ENCODE results near the gene SAT2. TPM values are rescaled to one million over a fixed set of nuclear protein-coding genes. Genes with fewer than 3 reads are reported as not detected.
A peak's percentile ranks its signal among the peaks of the same experiment; 100 is the strongest.

Gene SAT2
- total RNA-seq, 1 experiment from 2014 or later = 33.0 TPM

GRCh38 chr17:7613769-7614424 lies 13.7 kb downstream of the SAT2 start:
- H3K9me3 Mint-ChIP-seq (ENCODE audit: unreplicated experiment) = no peaks in the 10 kb centered on the region
- Histone ChIP-seq H3K27me3 (replicated peaks; ENCODE audit: control insufficient read depth, insufficient read depth, low read length) (no peaks in the 10 kb centered on the region), H3K4me1 (no peaks in the 10 kb centered on the region), H3K4me3 (ENCODE audit: low read depth, low read length) (peak overlapping the region; percentile 57), H3K36me3 (ENCODE audit: control insufficient read depth, insufficient read depth, low read length) (no peaks in the 10 kb centered on the region), H3K9me3 (no peaks in the 10 kb centered on the region)
- H3K4me3 Mint-ChIP-seq (ENCODE audit: unreplicated experiment) = peak overlapping the region; percentile 98
- peaks cover 20% of the 10 kb centered on the region for H3K4me1 Mint-ChIP-seq (ENCODE audit: low read depth, unreplicated experiment)
- TF ChIP-seq CTCF (IDR thresholded peaks at IDR 0.05; ENCODE audit: insufficient read depth in 1 of 2, low read depth in 1 of 2, low read length in 1 of 2, severe bottlenecking in 1 of 2, unreplicated experiment in 1 of 2) = no peak
- no peaks in the 10 kb centered on the region for H3K27me3 Mint-ChIP-seq (ENCODE audit: insufficient read depth, unreplicated experiment)
- ChIA-PET POLR2A (interaction anchor here (0.7 to 2.3 kb wide), 3 partner anchors 30 to 74 kb away, joined by 3 to 17 read pairs (median 11); partner anchors contain the start of genes MPDU1, TP53 and WRAP53), CTCF (interaction anchor here (0.7 to 2.3 kb wide), 4 partner anchors 11 to 43 kb away, joined by 4 to 9 read pairs (median 4); partner anchors contain the start of gene SAT2)
- intact Hi-C loops (cut with micrococcal nuclease; ENCODE audit: unreplicated experiment) = loop anchor here (2.0 kb wide), 1 partner anchor 41 kb away; no protein-coding TSS in a partner anchor
- BruUV-seq (replicated peaks) = TSS peak; percentile 34
- peak overlapping the region; percentile 94 for H3K27ac Mint-ChIP-seq (ENCODE audit: unreplicated experiment)
- no peak for DNase-seq
- H3K36me3 Mint-ChIP-seq (ENCODE audit: insufficient read depth, unreplicated experiment) = peaks cover 25% of the 10 kb centered on the region

- H3K27me3 Mint-ChIP-seq (ENCODE audit: insufficient read depth, unreplicated experiment) = no peaks in the 10 kb centered on the region
- Histone ChIP-seq H3K9me3 (no peaks in the 10 kb centered on the region), H3K4me3 (ENCODE audit: low read depth, low read length) (no peak overlapping the region), H3K27me3 (replicated peaks; ENCODE audit: control insufficient read depth, insufficient read depth, low read length) (no peaks in the 10 kb centered on the region), H3K36me3 (ENCODE audit: control insufficient read depth, insufficient read depth, low read length) (no peaks in the 10 kb centered on the region), H3K4me1 (no peaks in the 10 kb centered on the region)
- intact Hi-C loops (cut with micrococcal nuclease; ENCODE audit: unreplicated experiment) = no loop called here
- H3K36me3 Mint-ChIP-seq (ENCODE audit: insufficient read depth, unreplicated experiment) = peaks cover 31% of the 10 kb centered on the region
- H3K4me1 Mint-ChIP-seq (ENCODE audit: low read depth, unreplicated experiment) = peaks cover 20% of the 10 kb centered on the region
- ChIA-PET POLR2A (interaction anchor here (0.5 kb wide), 1 partner anchor 74 kb away, joined by 3 read pairs; no protein-coding TSS in a partner anchor), CTCF (no interaction called here)
- no TSS peak for BruUV-seq (replicated peaks)
- DNase-seq = no peak
- no peaks in the 10 kb centered on the region for H3K9me3 Mint-ChIP-seq (ENCODE audit: unreplicated experiment)
- no peak for TF ChIP-seq CTCF (IDR thresholded peaks at IDR 0.05; ENCODE audit: insufficient read depth in 1 of 2, low read depth in 1 of 2, low read length in 1 of 2, severe bottlenecking in 1 of 2, unreplicated experiment in 1 of 2)
- peak overlapping the region; percentile 98 for H3K4me3 Mint-ChIP-seq (ENCODE audit: unreplicated experiment)
- peak overlapping the region; percentile 30 for H3K27ac Mint-ChIP-seq (ENCODE audit: unreplicated experiment)
Observed at GRCh38 chr17:7612294-7612640, 15.4 kb downstream of the SAT2 start.

- Histone ChIP-seq H3K27me3 (replicated peaks; ENCODE audit: control insufficient read depth, insufficient read depth, low read length) (no peaks in the 10 kb centered on the region), H3K36me3 (ENCODE audit: control insufficient read depth, insufficient read depth, low read length) (no peaks in the 10 kb centered on the region), H3K4me3 (ENCODE audit: low read depth, low read length) (no peak overlapping the region), H3K4me1 (no peaks in the 10 kb centered on the region), H3K9me3 (no peaks in the 10 kb centered on the region)
- CTCF ChIA-PET = no interaction called here
- POLR2A ChIA-PET = no interaction called here
- TF ChIP-seq CTCF (IDR thresholded peaks at IDR 0.05; ENCODE audit: insufficient read depth in 1 of 2, low read depth in 1 of 2, low read length in 1 of 2, severe bottlenecking in 1 of 2, unreplicated experiment in 1 of 2) = no peak
- peak overlapping the region; percentile 30 for H3K27ac Mint-ChIP-seq (ENCODE audit: unreplicated experiment)
- no peaks in the 10 kb centered on the region for H3K27me3 Mint-ChIP-seq (ENCODE audit: insufficient read depth, unreplicated experiment)
- peaks cover 20% of the 10 kb centered on the region for H3K4me1 Mint-ChIP-seq (ENCODE audit: low read depth, unreplicated experiment)
- no TSS peak for BruUV-seq (replicated peaks)
- no peaks in the 10 kb centered on the region for H3K9me3 Mint-ChIP-seq (ENCODE audit: unreplicated experiment)
- intact Hi-C loops (cut with micrococcal nuclease; ENCODE audit: unreplicated experiment) = no loop called here
- peaks cover 31% of the 10 kb centered on the region for H3K36me3 Mint-ChIP-seq (ENCODE audit: insufficient read depth, unreplicated experiment)
- no peak for DNase-seq
- H3K4me3 Mint-ChIP-seq (ENCODE audit: unreplicated experiment) = peak overlapping the region; percentile 98
Observed at GRCh38 chr17:7611635-7612293, 15.9 kb downstream of the SAT2 start.

Data from Caco-2 (cell line).